Suprapubic skin (tissue), 4 donors: ENCODE data around the gene IGF2BP2. TPM values are rescaled to one million over a fixed set of nuclear protein-coding genes. Genes with fewer than 3 reads are reported as not detected.

Source experiments
- DNase-seq, 2 donors: peaks; one replicate each; pipeline ENCODE4 v3.0.0-alpha.2; 2019; ENCODE audit warnings: low spot score in 2 of 2
- H3K27ac ChIP-seq: fragments of 200-600 bp; sonication (generic); one replicate; pipeline ENCODE4 v1.5.1; 2019
- H3K27me3 ChIP-seq: fragments of 200-600 bp; sonication (generic); one replicate; pipeline ENCODE4 v1.5.1; 2019
- H3K36me3 ChIP-seq: fragments of 200-600 bp; sonication (generic); one replicate; pipeline ENCODE4 v1.5.1; 2019
- H3K4me1 ChIP-seq: fragments of 200-600 bp; sonication (generic); one replicate; pipeline ENCODE4 v1.5.1; 2019
- H3K4me3 ChIP-seq: fragments of 200-600 bp; sonication (generic); one replicate; pipeline ENCODE4 v1.5.1; 2019; ENCODE audit warnings: mild to moderate bottlenecking
- H3K9me3 ChIP-seq: fragments of 200-600 bp; sonication (generic); one replicate; pipeline ENCODE4 v1.5.1; 2019
- EP300 ChIP-seq: sonication (generic); formaldehyde crosslinking; IDR thresholded peaks from one replicate; pipeline ENCODE4 v1.6.1; 2017; ENCODE audit warnings: antibody characterized with exemption
- POLR2A ChIP-seq, 2 donors: fragments of 450-650 bp; IDR thresholded peaks; one replicate each; pipeline ENCODE4 v1.6.1; 2017; ENCODE audit warnings: antibody characterized with exemption in 2 of 2, mild to moderate bottlenecking in 2 of 2, moderate library complexity in 2 of 2
- POLR2AphosphoS5 ChIP-seq, 3 donors: sonication (generic); formaldehyde crosslinking; IDR thresholded peaks; one replicate each; pipeline ENCODE4 v1.6.1; 2017; ENCODE audit warnings: antibody characterized with exemption in 3 of 3
- WGBS: methylation state at CpG from one replicate; pipeline ENCODE4 v1.1.5; 2018; 5-methylcytosine and 5-hydroxymethylcytosine counted together
- total RNA-seq, 4 donors: library from RNA; depleted of rRNA; stranded (reverse); fragments of >200 nt; gene quantifications; one replicate each; pipeline ENCODE4 v1.1.0, GENCODE V29; 2016
- TF ChIP-seq, protein P1 (sequence below), 2 donors: fragments of 200-600 bp in 1 of 2; fragments of 450-650 bp in 1 of 2; sonication (generic) in 1 of 2; IDR thresholded peaks; one replicate each; pipeline ENCODE4 v1.5.1; 2016 to 2019; ENCODE audit warnings: antibody characterized with exemption in 2 of 2, mild to moderate bottlenecking in 1 of 2, moderate library complexity in 1 of 2

IGF2BP2 gene
- total RNA-seq, 4 donors from 2014 or later: 7.6 to 29.9 (median 8.4) TPM

- Histone ChIP-seq H3K36me3 (peaks cover 42% of the 10 kb centered on the region), H3K4me1 (peaks cover 10% of the 10 kb centered on the region), H3K4me3 (no peak overlapping the region), H3K27ac (no peak overlapping the region), H3K27me3 (no peaks in the 10 kb centered on the region), H3K9me3 (no peaks in the 10 kb centered on the region)
- 79% methylated on average over 4 of the region's 4 CpGs for WGBS
- TF ChIP-seq, protein P1, sequence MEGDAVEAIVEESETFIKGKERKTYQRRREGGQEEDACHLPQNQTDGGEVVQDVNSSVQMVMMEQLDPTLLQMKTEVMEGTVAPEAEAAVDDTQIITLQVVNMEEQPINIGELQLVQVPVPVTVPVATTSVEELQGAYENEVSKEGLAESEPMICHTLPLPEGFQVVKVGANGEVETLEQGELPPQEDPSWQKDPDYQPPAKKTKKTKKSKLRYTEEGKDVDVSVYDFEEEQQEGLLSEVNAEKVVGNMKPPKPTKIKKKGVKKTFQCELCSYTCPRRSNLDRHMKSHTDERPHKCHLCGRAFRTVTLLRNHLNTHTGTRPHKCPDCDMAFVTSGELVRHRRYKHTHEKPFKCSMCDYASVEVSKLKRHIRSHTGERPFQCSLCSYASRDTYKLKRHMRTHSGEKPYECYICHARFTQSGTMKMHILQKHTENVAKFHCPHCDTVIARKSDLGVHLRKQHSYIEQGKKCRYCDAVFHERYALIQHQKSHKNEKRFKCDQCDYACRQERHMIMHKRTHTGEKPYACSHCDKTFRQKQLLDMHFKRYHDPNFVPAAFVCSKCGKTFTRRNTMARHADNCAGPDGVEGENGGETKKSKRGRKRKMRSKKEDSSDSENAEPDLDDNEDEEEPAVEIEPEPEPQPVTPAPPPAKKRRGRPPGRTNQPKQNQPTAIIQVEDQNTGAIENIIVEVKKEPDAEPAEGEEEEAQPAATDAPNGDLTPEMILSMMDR (IDR thresholded peaks at IDR 0.05): no peak
- TF ChIP-seq EP300: no peak
- TF ChIP-seq POLR2AphosphoS5 (IDR thresholded peaks at IDR 0.05): no peak
- no peak for DNase-seq
These were observed 195.2 kb downstream of the IGF2BP2 start for GRCh38 chr3:185629554-185630181.

- H3K9me3 ChIP-seq: no peaks in the 10 kb centered on the region
- no peak overlapping the region for H3K4me3 ChIP-seq
- no peaks in the 10 kb centered on the region for H3K27me3 ChIP-seq
- no peak for DNase-seq
- H3K36me3 ChIP-seq: peaks cover 69% of the 10 kb centered on the region
- 97% methylated on average over 1 of the region's 1 CpG for WGBS
- peaks cover 10% of the 10 kb centered on the region for H3K4me1 ChIP-seq
- TF ChIP-seq POLR2A (IDR thresholded peaks at IDR 0.05) (no peak), EP300 (no peak), POLR2AphosphoS5 (IDR thresholded peaks at IDR 0.05) (no peak)
- TF ChIP-seq, protein P1 (IDR thresholded peaks at IDR 0.05): no peak
- H3K27ac ChIP-seq: no peak overlapping the region
These were observed 199.1 kb downstream of the IGF2BP2 start for GRCh38 chr3:185625784-185626183.

DNA sequence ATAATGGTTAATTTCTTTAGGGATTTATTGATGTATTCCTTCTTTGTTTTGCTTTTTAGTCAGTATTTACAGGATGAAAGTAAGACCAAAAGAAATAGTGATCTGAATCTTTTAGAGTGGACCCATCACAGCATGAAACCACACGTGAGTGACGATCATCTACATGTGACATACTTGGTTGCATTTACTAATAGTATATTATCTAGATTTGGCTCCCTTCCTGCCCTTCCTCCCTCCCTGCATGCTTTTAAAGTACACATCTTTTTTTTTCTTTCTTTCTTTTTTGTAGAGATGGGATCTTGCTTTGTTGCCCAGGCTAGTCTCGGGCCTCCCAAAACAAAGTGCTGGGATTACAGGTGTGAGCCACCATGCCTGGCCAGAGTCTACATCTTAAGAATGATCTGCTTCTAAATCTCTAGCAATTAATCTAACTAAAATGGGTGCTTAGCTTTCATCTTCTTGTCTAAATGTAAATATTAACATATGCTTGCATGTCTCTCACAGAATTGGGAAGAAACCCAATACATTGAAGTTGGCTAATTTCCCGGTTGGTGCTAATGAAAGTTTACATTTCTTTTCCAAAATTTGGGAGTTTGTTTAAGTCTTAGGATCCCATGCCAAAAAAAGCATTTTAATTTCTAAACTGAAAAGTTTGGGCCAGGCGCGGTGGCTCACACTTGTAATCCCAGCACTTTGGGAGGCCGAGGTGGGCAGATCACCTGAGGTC, 200.7 kb downstream of the IGF2BP2 start:
- Histone ChIP-seq H3K27me3 (no peaks in the 10 kb centered on the region), H3K4me3 (no peak overlapping the region), H3K27ac (no peak overlapping the region), H3K4me1 (no peaks in the 10 kb centered on the region), H3K36me3 (peaks cover 82% of the 10 kb centered on the region), H3K9me3 (no peaks in the 10 kb centered on the region)
- DNase-seq: no peak
- WGBS: 93% methylated on average over 7 of the region's 7 CpGs
- no peak for TF ChIP-seq EP300
- no peak for TF ChIP-seq POLR2AphosphoS5 (IDR thresholded peaks at IDR 0.05)
- TF ChIP-seq POLR2A (IDR thresholded peaks at IDR 0.05): no peak
- TF ChIP-seq, protein P1 (IDR thresholded peaks at IDR 0.05): no peak

GRCh38 chr3:185613016-185613415, 211.8 kb downstream of the IGF2BP2 start:
- H3K27me3 ChIP-seq: no peaks in the 10 kb centered on the region
- no peak for DNase-seq
- peaks cover 96% of the 10 kb centered on the region for H3K36me3 ChIP-seq
- 78% methylated on average over 6 of the region's 6 CpGs for WGBS
- no peak for TF ChIP-seq POLR2AphosphoS5 (IDR thresholded peaks at IDR 0.05)
- TF ChIP-seq, protein P1 (IDR thresholded peaks at IDR 0.05): no peak
- TF ChIP-seq POLR2A (IDR thresholded peaks at IDR 0.05): no peak
- no peak for TF ChIP-seq EP300
- no peaks in the 10 kb centered on the region for H3K4me1 ChIP-seq
- H3K9me3 ChIP-seq: no peaks in the 10 kb centered on the region
- H3K27ac ChIP-seq: no peak overlapping the region
- no peak overlapping the region for H3K4me3 ChIP-seq

- Histone ChIP-seq H3K36me3 (peaks cover 96% of the 10 kb centered on the region), H3K27me3 (no peaks in the 10 kb centered on the region), H3K4me1 (no peaks in the 10 kb centered on the region), H3K27ac (no peak overlapping the region), H3K9me3 (no peaks in the 10 kb centered on the region), H3K4me3 (no peak overlapping the region)
- TF ChIP-seq POLR2A (IDR thresholded peaks at IDR 0.05) (no peak), POLR2AphosphoS5 (IDR thresholded peaks at IDR 0.05) (no peak), EP300 (no peak)
- TF ChIP-seq, protein P1 (IDR thresholded peaks at IDR 0.05): no peak
- WGBS: 88% methylated on average over 4 of the region's 4 CpGs
- DNase-seq: no peak
These were observed 218.6 kb downstream of the IGF2BP2 start for GRCh38 chr3:185606196-185606595.
